Measurements from ENCODE around the gene KISS1R.

KISS1R gene

GRCh38 chr19:925087-925525 lies 8.0 kb downstream of the KISS1R start:
- FAIRE-seq = no peak

GRCh38 chr19:925526-926322 lies 8.6 kb downstream of the KISS1R start, which contains the start of gene ARID3A:
TSS of gene ARID3A (plus strand) at chr19:926035. CDS start at chr19:929529, 3,494 bp downstream.
- FAIRE-seq = no peak

- FAIRE-seq = no peak
These were observed 9.1 kb downstream of the KISS1R start for GRCh38 chr19:926323-926588.

GRCh38 chr19:926589-927350 lies 9.6 kb downstream of the KISS1R start:
- no peak for FAIRE-seq

GRCh38 chr19:927351-927779 lies 10.2 kb downstream of the KISS1R start:
- no peak for FAIRE-seq

- no peak for FAIRE-seq
These were observed 10.8 kb downstream of the KISS1R start for GRCh38 chr19:927780-928401.

GRCh38 chr19:928471-929202 lies 11.5 kb downstream of the KISS1R start:
- FAIRE-seq = no peak

- FAIRE-seq = no peak
These were observed 12.2 kb downstream of the KISS1R start for GRCh38 chr19:929203-929890.

- no peak for FAIRE-seq
These were observed 12.7 kb downstream of the KISS1R start for GRCh38 chr19:929891-930258.

- no peak for FAIRE-seq
These were observed 14.9 kb downstream of the KISS1R start for GRCh38 chr19:931860-932647.

- no peak for FAIRE-seq
These were observed 15.8 kb downstream of the KISS1R start for GRCh38 chr19:932648-933552.

GRCh38 chr19:933553-933882 lies 16.4 kb downstream of the KISS1R start:
- no peak for FAIRE-seq

- FAIRE-seq = no peak
These were observed 17.2 kb downstream of the KISS1R start for GRCh38 chr19:934197-934840.

- FAIRE-seq = no peak
These were observed 17.8 kb downstream of the KISS1R start for GRCh38 chr19:934865-935479.

- no peak for FAIRE-seq
These were observed 19.0 kb downstream of the KISS1R start for GRCh38 chr19:936175-936546.

- no peak for FAIRE-seq
These were observed 20.1 kb downstream of the KISS1R start for GRCh38 chr19:937259-937694.

GRCh38 chr19:938233-938923 lies 21.2 kb downstream of the KISS1R start:
- no peak for FAIRE-seq

GRCh38 chr19:939439-939838 lies 22.3 kb downstream of the KISS1R start:
- no peak for FAIRE-seq

GRCh38 chr19:939922-940321 lies 22.8 kb downstream of the KISS1R start:
- no peak for FAIRE-seq

Data from A204.1 (cell line).